Measurements from ENCODE around the gene OR8H2. TPM values are rescaled to one million over a fixed set of nuclear protein-coding genes. Genes with fewer than 3 reads are reported as not detected.
"Not testable (repeated sequence)": the region's sequence is repeated elsewhere in the genome, so short reads cannot be mapped to it uniquely, and the experiment has no call there.

OR8H2 gene
- total and polyA plus RNA-seq, 10 of the 15 experiments (the other 5 are each of a cell fraction or from before 2014, with no cell fraction given), result not detected

DNA sequence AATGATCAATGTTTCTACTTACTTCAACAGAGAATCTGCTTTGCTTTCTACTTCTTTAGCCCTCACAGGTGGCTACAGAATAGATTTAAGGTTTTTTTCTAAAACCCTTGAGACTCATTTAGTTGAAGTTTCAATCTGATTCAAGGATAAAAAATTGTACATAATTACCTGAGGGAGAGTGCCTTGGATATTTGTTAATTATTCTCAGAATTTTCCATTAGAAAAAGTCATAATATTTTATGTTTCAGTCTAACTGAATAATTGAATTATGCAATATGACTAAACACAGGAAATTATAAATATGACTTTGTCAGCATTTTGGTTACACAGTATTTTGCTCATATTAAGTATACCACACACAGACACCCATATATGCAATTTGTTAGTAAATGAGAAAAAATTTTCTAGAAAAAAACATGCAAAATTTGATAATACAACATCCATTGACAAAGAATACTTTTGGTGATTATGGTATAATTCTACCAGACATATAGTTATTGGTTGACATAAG is 36.7 kb downstream of the OR8H2 start, which contains the start of gene OR8J3 (continued):
- TF ChIP-seq, protein P1, sequence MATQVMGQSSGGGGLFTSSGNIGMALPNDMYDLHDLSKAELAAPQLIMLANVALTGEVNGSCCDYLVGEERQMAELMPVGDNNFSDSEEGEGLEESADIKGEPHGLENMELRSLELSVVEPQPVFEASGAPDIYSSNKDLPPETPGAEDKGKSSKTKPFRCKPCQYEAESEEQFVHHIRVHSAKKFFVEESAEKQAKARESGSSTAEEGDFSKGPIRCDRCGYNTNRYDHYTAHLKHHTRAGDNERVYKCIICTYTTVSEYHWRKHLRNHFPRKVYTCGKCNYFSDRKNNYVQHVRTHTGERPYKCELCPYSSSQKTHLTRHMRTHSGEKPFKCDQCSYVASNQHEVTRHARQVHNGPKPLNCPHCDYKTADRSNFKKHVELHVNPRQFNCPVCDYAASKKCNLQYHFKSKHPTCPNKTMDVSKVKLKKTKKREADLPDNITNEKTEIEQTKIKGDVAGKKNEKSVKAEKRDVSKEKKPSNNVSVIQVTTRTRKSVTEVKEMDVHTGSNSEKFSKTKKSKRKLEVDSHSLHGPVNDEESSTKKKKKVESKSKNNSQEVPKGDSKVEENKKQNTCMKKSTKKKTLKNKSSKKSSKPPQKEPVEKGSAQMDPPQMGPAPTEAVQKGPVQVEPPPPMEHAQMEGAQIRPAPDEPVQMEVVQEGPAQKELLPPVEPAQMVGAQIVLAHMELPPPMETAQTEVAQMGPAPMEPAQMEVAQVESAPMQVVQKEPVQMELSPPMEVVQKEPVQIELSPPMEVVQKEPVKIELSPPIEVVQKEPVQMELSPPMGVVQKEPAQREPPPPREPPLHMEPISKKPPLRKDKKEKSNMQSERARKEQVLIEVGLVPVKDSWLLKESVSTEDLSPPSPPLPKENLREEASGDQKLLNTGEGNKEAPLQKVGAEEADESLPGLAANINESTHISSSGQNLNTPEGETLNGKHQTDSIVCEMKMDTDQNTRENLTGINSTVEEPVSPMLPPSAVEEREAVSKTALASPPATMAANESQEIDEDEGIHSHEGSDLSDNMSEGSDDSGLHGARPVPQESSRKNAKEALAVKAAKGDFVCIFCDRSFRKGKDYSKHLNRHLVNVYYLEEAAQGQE (IDR thresholded peaks at IDR 0.05; ENCODE audit: low read depth, low read length), result no peak
- TF ChIP-seq, protein P2, sequence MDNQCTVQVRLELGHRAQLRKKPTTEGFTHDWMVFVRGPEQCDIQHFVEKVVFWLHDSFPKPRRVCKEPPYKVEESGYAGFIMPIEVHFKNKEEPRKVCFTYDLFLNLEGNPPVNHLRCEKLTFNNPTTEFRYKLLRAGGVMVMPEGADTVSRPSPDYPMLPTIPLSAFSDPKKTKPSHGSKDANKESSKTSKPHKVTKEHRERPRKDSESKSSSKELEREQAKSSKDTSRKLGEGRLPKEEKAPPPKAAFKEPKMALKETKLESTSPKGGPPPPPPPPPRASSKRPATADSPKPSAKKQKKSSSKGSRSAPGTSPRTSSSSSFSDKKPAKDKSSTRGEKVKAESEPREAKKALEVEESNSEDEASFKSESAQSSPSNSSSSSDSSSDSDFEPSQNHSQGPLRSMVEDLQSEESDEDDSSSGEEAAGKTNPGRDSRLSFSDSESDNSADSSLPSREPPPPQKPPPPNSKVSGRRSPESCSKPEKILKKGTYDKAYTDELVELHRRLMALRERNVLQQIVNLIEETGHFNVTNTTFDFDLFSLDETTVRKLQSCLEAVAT (IDR thresholded peaks at IDR 0.05), result no peak
- TF ChIP-seq SREBF2 (IDR thresholded peaks at IDR 0.05; ENCODE audit: low read length), result no peak

DNA sequence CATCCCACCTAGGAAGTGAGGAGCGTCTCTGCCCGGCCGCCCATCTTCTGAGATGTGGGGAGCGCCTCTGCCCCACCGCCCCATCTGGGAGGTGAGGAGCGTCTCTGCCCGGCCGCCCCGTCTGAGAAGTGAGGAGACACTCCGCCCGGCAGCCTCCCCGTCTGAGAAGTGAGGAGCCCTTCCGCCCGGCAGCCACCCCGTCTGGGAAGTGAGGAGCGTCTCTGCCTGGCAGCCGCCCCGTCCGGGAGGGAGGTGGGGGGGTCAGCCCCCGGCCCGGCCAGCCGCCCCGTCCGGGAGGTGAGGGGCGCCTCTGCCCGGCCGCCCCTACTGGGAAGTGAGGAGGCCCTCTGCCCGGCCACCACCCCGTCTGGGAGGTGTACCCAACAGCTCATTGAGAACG is 40.2 kb downstream of the OR8H2 start:
- WGBS (ENCODE audit: insufficient coverage, insufficient replicate concordance, low lambda C conversion rate, missing lambda C conversion rate), result 70% methylated on average over 12 of the region's 30 CpGs
- RAD21 ChIA-PET (ENCODE audit: unreplicated experiment), result not testable (repeated sequence)

More for the DNA sequence above, 40.2 kb downstream of the OR8H2 start:
- H3K4me1 ChIP-seq (ENCODE audit: control insufficient read depth, insufficient read depth, low read length); H3K9me3 ChIP-seq (replicated peaks; ENCODE audit: control insufficient read depth, insufficient read depth, low read length); H2AFZ ChIP-seq (ENCODE audit: control insufficient read depth, low read depth, low read length); BruUV-seq (replicated peaks); H4K20me1 ChIP-seq (ENCODE audit: control insufficient read depth, insufficient read depth); H3K9ac ChIP-seq (ENCODE audit: control insufficient read depth, insufficient read depth, low read length); ATAC-seq; DNase-seq (ENCODE audit: low read depth, low spot score); H3K4me3 ChIP-seq; intact Hi-C loops (cut with micrococcal nuclease; ENCODE audit: unreplicated experiment); H3K79me2 ChIP-seq (ENCODE audit: control insufficient read depth, insufficient read depth, low read length); H3K36me3 ChIP-seq (ENCODE audit: control insufficient read depth in 2 of 2, insufficient read depth in 2 of 2, low read length in 1 of 2); POLR2A ChIA-PET; H3K27ac ChIP-seq (ENCODE audit: control insufficient read depth, insufficient read depth); H3K27me3 ChIP-seq (replicated peaks in 1 of 2; ENCODE audit: control insufficient read depth in 2 of 2, insufficient read depth in 2 of 2, low read length in 1 of 2); CTCF ChIA-PET; SMC1A ChIA-PET (ENCODE audit: uncharacterized antibody, unreplicated experiment); in situ Hi-C loops (cut with MboI); H3K4me2 ChIP-seq (ENCODE audit: control insufficient read depth, insufficient read depth); FAIRE-seq: not testable (repeated sequence)
